Activated T-cell treated with anti-CD3 and anti-CD28 coated beads for 1 hour (primary cell): ENCODE data around the gene RERE.

ENCODE experiments used
- DNase-seq: peaks from one replicate; pipeline ENCODE4 v3.0.0-alpha.2; 2020; ENCODE audit warnings: low read depth

Gene RERE

GRCh38 chr1:8817412-8818324, at the start of gene RERE:
RERE (minus strand) TSS chr1:8817640.
- DNase-seq, result peak; percentile 94

GRCh38 chr1:8866792-8867415, 49.5 kb upstream of the RERE start:
- no peak for DNase-seq

GRCh38 chr1:8866173-8866791, 48.8 kb upstream of the RERE start:
- no peak for DNase-seq

GRCh38 chr1:8864713-8865344, 47.4 kb upstream of the RERE start:
- no peak for DNase-seq

- no peak for DNase-seq
Measured at GRCh38 chr1:8863794-8864233, 46.4 kb upstream of the RERE start.

GRCh38 chr1:8863138-8863537, 45.7 kb upstream of the RERE start:
- DNase-seq, result no peak

GRCh38 chr1:8862528-8862927, 45.1 kb upstream of the RERE start:
- peak; percentile 39 for DNase-seq

- no peak for DNase-seq
Measured at GRCh38 chr1:8860738-8861516, 43.5 kb upstream of the RERE start.

- peak; percentile 42 for DNase-seq
Measured at GRCh38 chr1:8858888-8859706, 41.7 kb upstream of the RERE start.

- DNase-seq, result no peak
Measured at GRCh38 chr1:8858112-8858668, 40.8 kb upstream of the RERE start.

- DNase-seq, result no peak
Measured at GRCh38 chr1:8856689-8857412, 39.4 kb upstream of the RERE start.

- DNase-seq, result no peak
Measured at GRCh38 chr1:8854240-8854639, 36.8 kb upstream of the RERE start.

GRCh38 chr1:8851060-8851459, 33.6 kb upstream of the RERE start:
- DNase-seq, result no peak

- peak; percentile 70 for DNase-seq
Measured at GRCh38 chr1:8848663-8849386, 31.4 kb upstream of the RERE start.

- DNase-seq, result no peak
Measured at GRCh38 chr1:8847990-8848389, 30.6 kb upstream of the RERE start.

- no peak for DNase-seq
Measured at GRCh38 chr1:8846263-8846662, 28.8 kb upstream of the RERE start.

GRCh38 chr1:8845104-8846097, 28.0 kb upstream of the RERE start:
- DNase-seq, result no peak

- DNase-seq, result no peak
Measured at GRCh38 chr1:8844501-8845006, 27.1 kb upstream of the RERE start.
